GM19324 (cell line): ENCODE data around the gene SLC37A1.
A peak's percentile ranks its signal among the peaks of the same experiment; 100 is the strongest.

Experiments
- ATAC-seq: cut with Tn5 transposase; IDR thresholded peaks from one replicate; pipeline ENCODE4 v1.9.1; 2021; ENCODE audit warnings: mild to moderate bottlenecking, moderate library complexity; ENCODE audit not compliant: unreplicated experiment, low FRiP score

SLC37A1 gene

GRCh38 chr21:42524341-42525028 lies 10.8 kb downstream of the SLC37A1 start:
- ATAC-seq: peak; percentile 60

GRCh38 chr21:42525029-42525581 lies 11.5 kb downstream of the SLC37A1 start:
- ATAC-seq: peak; percentile 29

- ATAC-seq: no peak
These were observed 12.2 kb downstream of the SLC37A1 start for GRCh38 chr21:42525676-42526378.

- ATAC-seq: no peak
These were observed 12.7 kb downstream of the SLC37A1 start for GRCh38 chr21:42526379-42526727.

GRCh38 chr21:42527127-42527488 lies 13.5 kb downstream of the SLC37A1 start:
- ATAC-seq: no peak

DNA sequence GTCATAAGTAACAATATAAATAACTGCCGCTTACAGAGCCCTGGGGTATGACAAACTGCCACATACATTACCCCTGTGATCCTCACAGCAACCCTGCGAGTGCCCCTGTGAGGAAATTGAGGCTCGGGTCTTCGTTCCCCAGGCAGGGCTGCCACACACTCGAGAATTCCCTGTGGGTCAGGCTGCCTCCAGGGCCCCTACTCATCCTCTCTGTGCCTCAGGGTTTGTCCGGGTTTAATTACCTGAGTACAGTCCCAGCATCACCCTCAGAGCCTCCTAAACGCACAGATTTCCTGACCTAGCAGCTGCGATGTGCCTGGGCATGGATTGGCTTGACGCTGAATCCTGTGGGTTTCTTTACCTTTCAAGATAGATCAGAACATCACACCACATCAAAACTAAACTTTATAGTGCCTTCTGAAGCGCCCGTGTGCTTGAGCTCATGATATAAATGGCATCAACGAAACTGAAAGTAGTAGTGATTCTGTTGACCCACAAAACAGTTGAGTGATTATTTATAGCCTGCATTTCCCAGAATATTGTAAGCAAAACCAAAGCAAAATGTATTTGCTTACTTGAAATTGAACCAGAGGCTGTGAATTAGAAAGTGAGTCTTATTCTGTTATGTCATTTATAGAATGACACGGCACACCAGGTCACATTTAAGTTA lies 14.0 kb downstream of the SLC37A1 start:
- peak; percentile 40 for ATAC-seq

DNA sequence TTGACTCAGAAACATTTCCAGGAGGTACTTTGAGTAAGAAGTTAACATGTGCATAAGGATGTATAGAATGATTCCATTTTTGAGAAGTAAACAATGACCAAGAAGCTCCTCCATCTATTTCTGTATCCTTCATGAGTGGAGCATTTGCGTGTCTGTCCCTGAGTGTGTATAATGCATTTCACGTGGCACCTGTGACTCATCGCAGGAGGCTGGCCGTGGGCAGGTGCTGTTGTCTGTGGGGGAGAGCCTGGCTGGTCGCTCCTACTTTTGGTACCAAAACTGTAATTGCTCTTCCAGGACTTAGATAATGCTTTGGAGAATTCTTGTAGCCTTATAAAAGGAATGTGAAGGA lies 16.5 kb downstream of the SLC37A1 start:
- ATAC-seq: no peak

GRCh38 chr21:42531771-42532170 lies 18.1 kb downstream of the SLC37A1 start:
- ATAC-seq: no peak

- ATAC-seq: no peak
These were observed 19.0 kb downstream of the SLC37A1 start for GRCh38 chr21:42532466-42533181.

DNA sequence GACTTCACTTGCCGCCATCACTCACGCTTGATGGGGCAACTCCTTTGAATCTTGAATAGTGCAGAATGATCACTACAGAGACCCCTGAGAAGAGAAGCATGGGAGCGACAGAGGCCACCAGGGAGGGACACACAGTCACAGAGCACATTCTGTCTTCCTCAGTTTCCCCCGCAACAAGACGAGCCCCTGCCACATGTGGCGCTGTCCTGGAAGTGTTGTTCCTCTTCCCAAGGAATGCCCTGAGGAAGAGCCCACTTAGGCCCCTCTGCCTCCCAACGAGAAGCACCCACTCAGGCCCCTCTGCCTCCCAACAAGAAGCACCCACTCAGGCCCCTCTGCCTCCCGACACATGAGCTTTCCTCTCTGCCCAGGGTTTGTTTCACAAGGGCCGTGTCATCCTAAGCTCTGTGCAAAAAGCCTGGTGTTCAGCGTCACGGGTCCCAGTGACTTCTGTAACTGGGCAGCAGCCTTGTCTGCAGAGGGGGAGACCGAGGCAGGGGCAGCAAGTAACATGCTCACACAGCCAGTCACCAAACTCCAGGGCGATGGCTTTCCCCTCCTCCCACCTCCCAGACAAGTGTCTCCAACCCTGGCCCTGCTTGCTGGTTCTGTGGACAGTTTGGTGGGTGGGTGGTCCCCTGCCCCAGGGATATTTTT lies 19.8 kb downstream of the SLC37A1 start:
- no peak for ATAC-seq

DNA sequence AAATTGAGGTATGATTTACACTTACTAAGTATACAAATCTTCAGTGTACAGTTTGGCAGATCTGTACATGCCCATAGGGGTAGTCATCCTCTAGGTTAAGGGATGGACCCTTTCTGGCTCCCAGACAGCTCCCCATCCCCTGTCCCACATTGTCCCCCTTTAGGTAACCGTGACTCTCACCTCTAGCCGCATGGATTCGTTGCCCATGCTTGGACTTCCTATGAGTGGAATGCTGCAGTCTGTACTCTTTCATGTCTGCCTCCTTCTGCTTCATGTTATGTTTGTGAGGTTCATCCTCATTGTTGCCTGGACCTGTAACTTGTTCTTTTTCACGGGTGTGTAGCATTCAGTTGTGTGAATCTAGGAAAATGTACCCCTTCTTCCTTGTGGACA lies 20.3 kb downstream of the SLC37A1 start:
- no peak for ATAC-seq

DNA sequence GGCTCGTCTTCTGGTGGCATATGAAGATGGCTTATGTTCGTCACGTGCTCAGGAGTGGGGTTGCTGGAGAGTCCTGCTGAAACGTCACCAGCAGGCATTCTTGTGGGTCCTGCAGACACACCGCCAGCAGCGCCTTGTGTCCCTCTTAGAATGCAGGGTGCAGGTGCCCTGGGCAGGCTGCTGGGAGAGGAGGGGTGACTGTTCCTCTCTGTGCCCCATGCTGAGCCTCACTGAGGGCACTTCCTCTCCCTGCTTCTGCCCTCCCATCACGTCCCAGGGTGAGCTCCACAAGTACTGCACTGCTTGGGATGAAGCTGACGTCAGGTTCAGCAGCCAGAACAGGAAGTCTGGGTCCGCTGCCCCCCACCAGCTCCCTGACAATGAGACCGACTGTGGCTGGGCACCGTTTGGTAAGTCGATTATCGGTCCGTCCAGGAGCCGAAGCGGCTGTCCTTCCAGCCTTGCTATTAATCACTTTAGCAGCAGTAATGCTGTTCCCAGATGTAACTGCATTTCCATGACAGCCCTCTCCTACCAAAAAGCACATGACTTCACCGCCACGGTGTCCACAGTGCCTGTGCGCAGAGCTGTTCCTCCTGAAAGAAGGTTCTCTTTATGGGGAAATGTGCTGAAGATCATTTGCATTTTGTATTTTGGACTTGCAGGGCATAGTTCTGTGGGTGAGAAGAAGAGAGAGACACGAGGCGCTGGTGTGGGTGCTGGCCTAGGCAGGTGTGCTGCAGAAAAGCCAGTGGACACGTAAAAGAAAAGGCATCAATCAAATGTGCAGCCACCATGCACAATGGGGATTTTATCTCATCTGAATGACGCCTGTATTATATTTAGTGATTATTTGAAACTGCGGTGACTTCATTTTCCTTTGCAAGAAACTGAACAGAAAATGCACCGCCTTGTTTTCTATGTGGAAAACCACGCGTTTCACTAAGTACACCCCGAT lies 21.0 kb downstream of the SLC37A1 start:
- peak; percentile 46 for ATAC-seq

- ATAC-seq: no peak
These were observed 22.0 kb downstream of the SLC37A1 start for GRCh38 chr21:42535602-42536171.

DNA sequence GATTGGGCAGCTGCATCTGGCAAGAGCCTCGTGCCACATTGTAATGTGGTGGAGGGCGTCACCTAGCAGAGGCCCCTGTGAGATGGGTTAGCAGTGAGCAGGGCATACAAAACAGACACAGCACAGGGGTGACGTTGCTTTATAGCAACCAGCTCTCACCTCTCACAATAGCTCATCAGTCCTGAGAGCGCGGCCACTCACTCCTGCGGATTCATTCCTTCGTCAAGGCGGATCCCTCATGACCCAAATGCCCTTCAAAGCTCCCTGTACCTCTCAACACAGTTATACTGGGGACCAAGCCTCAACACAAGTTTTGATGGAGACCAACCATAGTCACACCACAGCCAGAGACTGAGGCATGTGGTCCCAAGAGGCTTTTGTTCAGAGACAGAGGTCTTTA lies 22.9 kb downstream of the SLC37A1 start:
- ATAC-seq: no peak

- no peak for ATAC-seq
These were observed 23.6 kb downstream of the SLC37A1 start for GRCh38 chr21:42537106-42537742.

DNA sequence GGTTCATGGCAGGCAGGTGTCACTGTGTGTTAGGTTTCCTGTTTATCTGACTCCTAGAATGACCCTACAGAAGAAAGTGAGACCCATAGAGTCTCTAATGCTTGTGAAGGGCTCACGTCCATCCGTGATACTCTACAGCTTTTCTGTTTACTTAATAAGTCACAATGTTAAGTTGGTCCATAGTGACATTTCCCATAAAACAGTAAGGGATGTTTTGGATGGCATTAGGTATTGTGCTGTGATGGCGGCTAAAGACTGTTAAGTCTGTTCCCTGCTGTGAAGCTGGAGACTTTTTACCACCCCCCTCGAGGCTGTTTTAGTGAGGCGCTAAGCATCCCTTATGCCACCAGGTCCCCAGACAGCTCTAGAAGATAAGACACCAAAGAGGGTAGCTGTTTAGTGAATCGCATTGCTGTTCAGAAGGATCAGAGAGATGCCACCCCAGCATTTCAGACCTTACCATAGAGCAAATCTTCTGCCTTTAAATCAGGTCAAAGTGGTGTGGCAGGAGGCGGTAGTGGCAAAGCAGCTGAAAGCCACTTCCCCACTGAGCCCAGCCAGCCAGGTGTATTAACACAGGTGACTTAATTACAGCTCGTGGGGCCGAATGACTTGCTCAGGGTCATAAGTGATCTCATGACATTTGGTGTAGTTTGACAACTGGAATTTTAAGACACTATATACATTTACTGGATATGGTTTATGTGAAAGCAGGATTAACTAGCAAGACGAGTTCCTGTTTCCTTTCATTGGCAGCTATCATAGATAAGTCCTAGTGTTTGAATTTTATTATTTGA lies 25.0 kb downstream of the SLC37A1 start:
- no peak for ATAC-seq

DNA sequence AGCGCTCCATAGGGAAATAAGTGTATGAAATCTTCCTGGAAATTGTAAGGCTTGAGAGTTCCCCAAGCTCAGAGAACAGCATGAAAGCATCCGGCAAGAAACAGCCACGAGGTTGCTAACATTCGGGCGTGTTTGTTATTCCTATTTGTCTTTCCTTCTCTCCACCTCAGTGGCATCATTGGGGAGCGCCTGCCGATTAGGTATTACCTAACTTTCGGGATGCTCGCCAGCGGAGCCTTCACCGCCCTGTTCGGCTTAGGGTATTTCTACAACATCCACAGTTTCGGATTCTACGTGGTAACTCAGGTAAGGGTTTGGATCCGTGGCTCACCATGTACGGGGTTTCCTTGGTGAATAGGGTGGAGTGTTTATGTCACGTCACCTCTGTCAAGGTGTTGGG lies 25.7 kb downstream of the SLC37A1 start:
- no peak for ATAC-seq

DNA sequence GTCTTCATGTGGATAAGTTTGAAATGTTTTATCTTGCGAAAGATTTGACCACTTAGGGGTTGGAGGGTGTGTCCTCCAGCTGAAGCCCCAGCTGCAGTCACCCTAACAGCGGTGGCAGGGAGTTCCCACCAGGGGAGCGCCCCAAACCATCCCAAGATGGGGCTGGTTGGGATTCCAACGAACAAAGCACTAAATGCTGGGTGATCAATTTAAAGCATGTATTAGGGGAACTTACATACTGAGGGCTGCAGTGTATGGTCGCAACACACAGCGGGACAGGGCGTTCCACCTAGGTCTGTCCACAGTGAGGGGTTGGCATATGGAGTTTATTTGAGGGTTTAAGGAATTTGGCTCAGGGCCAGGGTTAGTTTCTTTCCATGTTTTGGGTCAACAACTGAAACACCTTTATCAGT lies 26.3 kb downstream of the SLC37A1 start:
- no peak for ATAC-seq
